ENCODE data around the gene C2orf76.

DNA sequence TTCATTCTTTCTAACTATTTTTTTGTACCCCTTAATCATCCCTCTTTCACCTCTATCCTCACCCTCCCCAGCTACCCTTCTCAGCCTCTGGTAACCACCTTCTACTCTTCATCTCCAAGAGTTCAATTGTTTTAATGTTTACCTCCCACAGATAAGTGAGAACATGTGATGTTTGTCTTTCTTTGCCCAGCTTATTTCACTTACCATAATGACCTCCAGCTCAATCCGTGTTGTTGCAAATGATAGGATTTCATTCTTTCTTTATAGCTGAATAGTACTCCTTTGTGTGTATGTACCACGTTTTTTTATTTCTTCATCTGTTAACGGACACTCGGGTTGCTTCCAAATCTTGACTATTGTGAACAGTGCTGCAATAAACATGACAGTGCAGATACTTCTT is 42.9 kb upstream of the C2orf76 start:
- TF ChIP-seq, protein P1, sequence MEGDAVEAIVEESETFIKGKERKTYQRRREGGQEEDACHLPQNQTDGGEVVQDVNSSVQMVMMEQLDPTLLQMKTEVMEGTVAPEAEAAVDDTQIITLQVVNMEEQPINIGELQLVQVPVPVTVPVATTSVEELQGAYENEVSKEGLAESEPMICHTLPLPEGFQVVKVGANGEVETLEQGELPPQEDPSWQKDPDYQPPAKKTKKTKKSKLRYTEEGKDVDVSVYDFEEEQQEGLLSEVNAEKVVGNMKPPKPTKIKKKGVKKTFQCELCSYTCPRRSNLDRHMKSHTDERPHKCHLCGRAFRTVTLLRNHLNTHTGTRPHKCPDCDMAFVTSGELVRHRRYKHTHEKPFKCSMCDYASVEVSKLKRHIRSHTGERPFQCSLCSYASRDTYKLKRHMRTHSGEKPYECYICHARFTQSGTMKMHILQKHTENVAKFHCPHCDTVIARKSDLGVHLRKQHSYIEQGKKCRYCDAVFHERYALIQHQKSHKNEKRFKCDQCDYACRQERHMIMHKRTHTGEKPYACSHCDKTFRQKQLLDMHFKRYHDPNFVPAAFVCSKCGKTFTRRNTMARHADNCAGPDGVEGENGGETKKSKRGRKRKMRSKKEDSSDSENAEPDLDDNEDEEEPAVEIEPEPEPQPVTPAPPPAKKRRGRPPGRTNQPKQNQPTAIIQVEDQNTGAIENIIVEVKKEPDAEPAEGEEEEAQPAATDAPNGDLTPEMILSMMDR (conservative IDR thresholded peaks at IDR 0.05; ENCODE audit: low read length) = no peak
- no peak for TF ChIP-seq EZH2phosphoT487 (IDR thresholded peaks at IDR 0.05; ENCODE audit: borderline replicate concordance, low read depth, low read length)
